ENCODE results near the gene ENPP4.

Gene ENPP4

DNA sequence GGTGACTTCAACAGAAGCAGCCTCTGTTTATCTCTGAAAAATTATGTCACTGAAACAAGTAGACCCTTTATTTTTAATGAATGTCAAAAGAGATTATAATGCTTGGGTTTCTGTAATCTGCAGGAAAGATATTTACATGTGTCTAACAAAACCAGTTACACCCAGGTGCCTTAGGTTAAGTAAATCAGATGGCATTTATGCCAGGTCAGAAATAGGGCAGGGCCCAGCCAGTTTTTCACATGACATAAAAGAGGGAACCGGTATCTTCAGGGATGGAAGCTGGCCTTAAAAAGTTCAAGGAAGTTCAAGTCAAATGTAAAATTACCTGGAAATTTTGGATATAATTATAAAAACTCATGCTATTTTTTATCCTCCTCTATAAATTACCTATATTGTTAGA, 14.2 kb upstream of the ENPP4 start:
- Histone ChIP-seq H3K4me1 (ENCODE audit: control insufficient read depth, low read length) (no peaks in the 10 kb centered on the region), H3K9me3 (ENCODE audit: control insufficient read depth, insufficient read depth, low read length) (no peaks in the 10 kb centered on the region), H3K79me2 (ENCODE audit: control insufficient read depth, low read length) (no peaks in the 10 kb centered on the region), H3K36me3 (ENCODE audit: control insufficient read depth, low read length) (no peaks in the 10 kb centered on the region; the same call in 1 of the 2 replicates), H3K9me2 (replicated peaks; ENCODE audit: control insufficient read depth, low read length) (no peaks in the 10 kb centered on the region), H3F3A (ENCODE audit: control insufficient read depth, insufficient read depth) (no peaks in the 10 kb centered on the region), H3K4me2 (ENCODE audit: low read length) (no peak overlapping the region), H3K27ac (ENCODE audit: low read depth, low read length) (no peak overlapping the region), H4K20me1 (ENCODE audit: control insufficient read depth, insufficient read depth, low read depth, low read length) (no peaks in the 10 kb centered on the region), H3K4me3 (ENCODE audit: low read length) (no peak overlapping the region), H3K27me3 (ENCODE audit: control insufficient read depth, low read length) (no peaks in the 10 kb centered on the region)
- no peak for TF ChIP-seq EZH2phosphoT487 (IDR thresholded peaks at IDR 0.05; ENCODE audit: borderline replicate concordance, low read length)
- TF ChIP-seq, protein P1, sequence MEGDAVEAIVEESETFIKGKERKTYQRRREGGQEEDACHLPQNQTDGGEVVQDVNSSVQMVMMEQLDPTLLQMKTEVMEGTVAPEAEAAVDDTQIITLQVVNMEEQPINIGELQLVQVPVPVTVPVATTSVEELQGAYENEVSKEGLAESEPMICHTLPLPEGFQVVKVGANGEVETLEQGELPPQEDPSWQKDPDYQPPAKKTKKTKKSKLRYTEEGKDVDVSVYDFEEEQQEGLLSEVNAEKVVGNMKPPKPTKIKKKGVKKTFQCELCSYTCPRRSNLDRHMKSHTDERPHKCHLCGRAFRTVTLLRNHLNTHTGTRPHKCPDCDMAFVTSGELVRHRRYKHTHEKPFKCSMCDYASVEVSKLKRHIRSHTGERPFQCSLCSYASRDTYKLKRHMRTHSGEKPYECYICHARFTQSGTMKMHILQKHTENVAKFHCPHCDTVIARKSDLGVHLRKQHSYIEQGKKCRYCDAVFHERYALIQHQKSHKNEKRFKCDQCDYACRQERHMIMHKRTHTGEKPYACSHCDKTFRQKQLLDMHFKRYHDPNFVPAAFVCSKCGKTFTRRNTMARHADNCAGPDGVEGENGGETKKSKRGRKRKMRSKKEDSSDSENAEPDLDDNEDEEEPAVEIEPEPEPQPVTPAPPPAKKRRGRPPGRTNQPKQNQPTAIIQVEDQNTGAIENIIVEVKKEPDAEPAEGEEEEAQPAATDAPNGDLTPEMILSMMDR (IDR thresholded peaks at IDR 0.05; ENCODE audit: low read depth, low read length, poor library complexity, severe bottlenecking): no peak

DNA sequence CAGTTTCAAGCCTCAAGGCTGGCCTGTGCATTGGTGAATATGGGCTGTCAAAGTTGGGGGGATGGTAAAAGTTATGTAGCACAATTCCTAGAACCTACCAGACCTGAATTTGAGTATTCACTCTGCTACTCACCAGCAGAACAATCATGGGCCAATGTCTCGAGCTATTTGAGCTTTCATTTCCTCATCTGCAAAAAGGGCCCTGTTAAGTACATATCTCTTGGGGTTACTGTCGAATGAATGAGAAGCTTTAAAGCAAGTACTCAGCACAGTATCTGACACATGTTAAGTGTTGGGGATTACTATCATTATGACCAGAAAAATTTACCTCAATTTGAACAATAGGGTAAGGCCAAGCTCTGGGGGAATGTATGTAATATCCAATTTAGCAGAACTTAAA, 13.5 kb upstream of the ENPP4 start:
- TF ChIP-seq, protein P1 (IDR thresholded peaks at IDR 0.05; ENCODE audit: low read depth, low read length, poor library complexity, severe bottlenecking): no peak
- TF ChIP-seq EZH2phosphoT487 (IDR thresholded peaks at IDR 0.05; ENCODE audit: borderline replicate concordance, low read length): no peak
- Histone ChIP-seq H3K9me3 (ENCODE audit: control insufficient read depth, insufficient read depth, low read length) (no peaks in the 10 kb centered on the region), H4K20me1 (ENCODE audit: control insufficient read depth, insufficient read depth, low read depth, low read length) (no peaks in the 10 kb centered on the region), H3K36me3 (ENCODE audit: control insufficient read depth, low read length) (no peaks in the 10 kb centered on the region; the same call in 1 of the 2 replicates), H3K9me2 (replicated peaks; ENCODE audit: control insufficient read depth, low read length) (no peaks in the 10 kb centered on the region), H3K4me3 (ENCODE audit: low read length) (no peak overlapping the region), H3F3A (ENCODE audit: control insufficient read depth, insufficient read depth) (no peaks in the 10 kb centered on the region), H3K4me1 (ENCODE audit: control insufficient read depth, low read length) (no peaks in the 10 kb centered on the region), H3K79me2 (ENCODE audit: control insufficient read depth, low read length) (no peaks in the 10 kb centered on the region), H3K27me3 (ENCODE audit: control insufficient read depth, low read length) (no peaks in the 10 kb centered on the region), H3K27ac (ENCODE audit: low read depth, low read length) (no peak overlapping the region), H3K4me2 (ENCODE audit: low read length) (no peak overlapping the region)

DNA sequence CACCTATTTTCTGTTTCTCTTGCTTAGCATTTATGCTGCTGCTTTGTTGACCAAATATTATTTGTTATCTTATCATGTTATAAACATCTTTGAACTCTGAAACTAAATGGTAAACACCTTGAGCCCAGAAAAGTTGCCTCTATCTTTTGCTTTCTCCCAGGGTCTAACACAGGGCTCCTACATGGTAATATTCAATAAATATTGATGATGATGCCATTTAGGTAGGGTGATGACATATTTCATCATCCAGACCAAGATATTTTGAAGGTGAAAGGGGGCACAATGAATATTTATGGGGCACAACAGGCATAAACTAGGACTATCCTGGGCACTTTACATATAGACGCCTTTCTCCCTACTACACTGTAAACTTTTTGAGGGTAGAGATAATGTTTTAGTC, 11.6 kb upstream of the ENPP4 start:
- Histone ChIP-seq H3K27me3 (ENCODE audit: control insufficient read depth, low read length) (no peaks in the 10 kb centered on the region), H3F3A (ENCODE audit: control insufficient read depth, insufficient read depth) (no peaks in the 10 kb centered on the region), H3K9me3 (ENCODE audit: control insufficient read depth, insufficient read depth, low read length) (no peaks in the 10 kb centered on the region), H3K79me2 (ENCODE audit: control insufficient read depth, low read length) (no peaks in the 10 kb centered on the region), H3K4me2 (ENCODE audit: low read length) (no peak overlapping the region), H3K4me3 (ENCODE audit: low read length) (no peak overlapping the region), H3K9me2 (replicated peaks; ENCODE audit: control insufficient read depth, low read length) (no peaks in the 10 kb centered on the region), H4K20me1 (ENCODE audit: control insufficient read depth, insufficient read depth, low read depth, low read length) (no peaks in the 10 kb centered on the region), H3K36me3 (ENCODE audit: control insufficient read depth, low read length) (no peaks in the 10 kb centered on the region; the same call in 1 of the 2 replicates), H3K4me1 (ENCODE audit: control insufficient read depth, low read length) (no peaks in the 10 kb centered on the region), H3K27ac (ENCODE audit: low read depth, low read length) (no peak overlapping the region)
- no peak for TF ChIP-seq EZH2phosphoT487 (IDR thresholded peaks at IDR 0.05; ENCODE audit: borderline replicate concordance, low read length)
- TF ChIP-seq, protein P1 (IDR thresholded peaks at IDR 0.05; ENCODE audit: low read depth, low read length, poor library complexity, severe bottlenecking): no peak

Data from DOHH2 (cell line).